Measurements from ENCODE around the gene OSBP2. TPM values are rescaled to one million over a fixed set of nuclear protein-coding genes. Genes with fewer than 3 reads are reported as not detected.

The OSBP2 gene
- total and polyA plus RNA-seq, 2 of the 13 experiments (the other 11 are each of a cell fraction or from before 2014, with no cell fraction given): 5.0 to 7.7 TPM

- Histone ChIP-seq H3K79me2 (ENCODE audit: insufficient read depth, low read length) (no peaks in the 10 kb centered on the region), H3K4me2 (ENCODE audit: low read depth, low read length) (no peak overlapping the region), H3K36me3 (replicated peaks in 1 of 2; ENCODE audit: control insufficient read depth in 1 of 2, insufficient read depth in 2 of 2, low read length in 2 of 2) (no peaks in the 10 kb centered on the region), H3K4me1 (ENCODE audit: insufficient read depth, low read length) (peaks cover 18% of the 10 kb centered on the region), H2AFZ (ENCODE audit: low read length) (no peak overlapping the region), H3K27ac (ENCODE audit: extremely low read length, insufficient read depth, low read length) (no peak overlapping the region), H4K20me1 (ENCODE audit: insufficient read depth, low read length) (no peaks in the 10 kb centered on the region), H3K27me3 (ENCODE audit: control insufficient read depth in 1 of 2, insufficient read depth in 2 of 2, low read length in 2 of 2) (peaks cover 3 to 14% of the 10 kb centered on the region in 2 experiments; a peak in 3 of 5 replicates), H3K4me3 (replicated peaks in 1 of 3; ENCODE audit: insufficient read depth in 1 of 3, low read depth in 2 of 3, low read length in 3 of 3) (no peak overlapping the region), H3K9ac (ENCODE audit: insufficient read depth, low read depth, low read length) (no peak overlapping the region), H3K9me3 (ENCODE audit: low read length) (no peaks in the 10 kb centered on the region)
- ATAC-seq: no peak
- ChIA-PET POLR2A (no interaction called here), CTCF (ENCODE audit: low intra/inter-chr PET ratio, low total read pairs) (no interaction called here)
- in situ Hi-C loops (cut with HindIII; ENCODE audit: extremely low pct_ligation_motif_present, low pct_unique_long_range_greater_than_20kb): no loop called here
- no TSS peak for BruUV-seq (replicated peaks)
- intact Hi-C loops (cut with micrococcal nuclease; ENCODE audit: unreplicated experiment): no loop called here
- 12% methylated on average over 2 of the region's 2 CpGs for WGBS (ENCODE audit: low lambda C conversion rate)
- DNase-seq (ENCODE audit: low spot score): no peak
- no peak for FAIRE-seq
- TF ChIP-seq, protein P1, sequence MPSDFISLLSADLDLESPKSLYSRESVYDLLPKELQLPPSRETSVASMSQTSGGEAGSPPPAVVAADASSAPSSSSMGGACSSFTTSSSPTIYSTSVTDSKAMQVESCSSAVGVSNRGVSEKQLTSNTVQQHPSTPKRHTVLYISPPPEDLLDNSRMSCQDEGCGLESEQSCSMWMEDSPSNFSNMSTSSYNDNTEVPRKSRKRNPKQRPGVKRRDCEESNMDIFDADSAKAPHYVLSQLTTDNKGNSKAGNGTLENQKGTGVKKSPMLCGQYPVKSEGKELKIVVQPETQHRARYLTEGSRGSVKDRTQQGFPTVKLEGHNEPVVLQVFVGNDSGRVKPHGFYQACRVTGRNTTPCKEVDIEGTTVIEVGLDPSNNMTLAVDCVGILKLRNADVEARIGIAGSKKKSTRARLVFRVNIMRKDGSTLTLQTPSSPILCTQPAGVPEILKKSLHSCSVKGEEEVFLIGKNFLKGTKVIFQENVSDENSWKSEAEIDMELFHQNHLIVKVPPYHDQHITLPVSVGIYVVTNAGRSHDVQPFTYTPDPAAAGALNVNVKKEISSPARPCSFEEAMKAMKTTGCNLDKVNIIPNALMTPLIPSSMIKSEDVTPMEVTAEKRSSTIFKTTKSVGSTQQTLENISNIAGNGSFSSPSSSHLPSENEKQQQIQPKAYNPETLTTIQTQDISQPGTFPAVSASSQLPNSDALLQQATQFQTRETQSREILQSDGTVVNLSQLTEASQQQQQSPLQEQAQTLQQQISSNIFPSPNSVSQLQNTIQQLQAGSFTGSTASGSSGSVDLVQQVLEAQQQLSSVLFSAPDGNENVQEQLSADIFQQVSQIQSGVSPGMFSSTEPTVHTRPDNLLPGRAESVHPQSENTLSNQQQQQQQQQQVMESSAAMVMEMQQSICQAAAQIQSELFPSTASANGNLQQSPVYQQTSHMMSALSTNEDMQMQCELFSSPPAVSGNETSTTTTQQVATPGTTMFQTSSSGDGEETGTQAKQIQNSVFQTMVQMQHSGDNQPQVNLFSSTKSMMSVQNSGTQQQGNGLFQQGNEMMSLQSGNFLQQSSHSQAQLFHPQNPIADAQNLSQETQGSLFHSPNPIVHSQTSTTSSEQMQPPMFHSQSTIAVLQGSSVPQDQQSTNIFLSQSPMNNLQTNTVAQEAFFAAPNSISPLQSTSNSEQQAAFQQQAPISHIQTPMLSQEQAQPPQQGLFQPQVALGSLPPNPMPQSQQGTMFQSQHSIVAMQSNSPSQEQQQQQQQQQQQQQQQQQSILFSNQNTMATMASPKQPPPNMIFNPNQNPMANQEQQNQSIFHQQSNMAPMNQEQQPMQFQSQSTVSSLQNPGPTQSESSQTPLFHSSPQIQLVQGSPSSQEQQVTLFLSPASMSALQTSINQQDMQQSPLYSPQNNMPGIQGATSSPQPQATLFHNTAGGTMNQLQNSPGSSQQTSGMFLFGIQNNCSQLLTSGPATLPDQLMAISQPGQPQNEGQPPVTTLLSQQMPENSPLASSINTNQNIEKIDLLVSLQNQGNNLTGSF (CRISPR knock-in tag; IDR thresholded peaks at IDR 0.05): no peak
- TF ChIP-seq ZNF121 (CRISPR knock-in tag; IDR thresholded peaks at IDR 0.05): no peak
- no peak for TF ChIP-seq ZBTB10 (CRISPR knock-in tag; IDR thresholded peaks at IDR 0.05; ENCODE audit: borderline replicate concordance)
- TF ChIP-seq KLF13 (CRISPR knock-in tag; IDR thresholded peaks at IDR 0.05): no peak
- TF ChIP-seq ZNF614 (CRISPR knock-in tag; IDR thresholded peaks at IDR 0.05; ENCODE audit: borderline replicate concordance): no peak
- no peak for TF ChIP-seq JUNB (CRISPR knock-in tag; IDR thresholded peaks at IDR 0.05; ENCODE audit: borderline replicate concordance)
- TF ChIP-seq ZNF574 (CRISPR knock-in tag; IDR thresholded peaks at IDR 0.05): no peak
- no peak for TF ChIP-seq HES4 (CRISPR knock-in tag; IDR thresholded peaks at IDR 0.05; ENCODE audit: borderline replicate concordance)
- TF ChIP-seq, protein P2, sequence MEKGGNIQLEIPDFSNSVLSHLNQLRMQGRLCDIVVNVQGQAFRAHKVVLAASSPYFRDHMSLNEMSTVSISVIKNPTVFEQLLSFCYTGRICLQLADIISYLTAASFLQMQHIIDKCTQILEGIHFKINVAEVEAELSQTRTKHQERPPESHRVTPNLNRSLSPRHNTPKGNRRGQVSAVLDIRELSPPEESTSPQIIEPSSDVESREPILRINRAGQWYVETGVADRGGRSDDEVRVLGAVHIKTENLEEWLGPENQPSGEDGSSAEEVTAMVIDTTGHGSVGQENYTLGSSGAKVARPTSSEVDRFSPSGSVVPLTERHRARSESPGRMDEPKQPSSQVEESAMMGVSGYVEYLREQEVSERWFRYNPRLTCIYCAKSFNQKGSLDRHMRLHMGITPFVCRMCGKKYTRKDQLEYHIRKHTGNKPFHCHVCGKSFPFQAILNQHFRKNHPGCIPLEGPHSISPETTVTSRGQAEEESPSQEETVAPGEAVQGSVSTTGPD (CRISPR knock-in tag; IDR thresholded peaks at IDR 0.05): no peak
- TF ChIP-seq ZNF569 (CRISPR knock-in tag; IDR thresholded peaks at IDR 0.05; ENCODE audit: borderline replicate concordance): no peak
- no peak for TF ChIP-seq KAT7 (CRISPR knock-in tag; IDR thresholded peaks at IDR 0.05; ENCODE audit: borderline replicate concordance)
- TF ChIP-seq ZMAT3 (CRISPR knock-in tag; conservative IDR thresholded peaks at IDR 0.05): no peak
These were observed 29.4 kb upstream of the OSBP2 start for GRCh38 chr22:30665266-30665665.
